ENCODE data around the gene HIGD2A. TPM values are rescaled to one million over a fixed set of nuclear protein-coding genes. Genes with fewer than 3 reads are reported as not detected.

The HIGD2A gene
- total and polyA plus RNA-seq, 10 of the 15 experiments (the other 5 are each of a cell fraction or from before 2014, with no cell fraction given) = 152 to 348 (median 194) TPM

DNA sequence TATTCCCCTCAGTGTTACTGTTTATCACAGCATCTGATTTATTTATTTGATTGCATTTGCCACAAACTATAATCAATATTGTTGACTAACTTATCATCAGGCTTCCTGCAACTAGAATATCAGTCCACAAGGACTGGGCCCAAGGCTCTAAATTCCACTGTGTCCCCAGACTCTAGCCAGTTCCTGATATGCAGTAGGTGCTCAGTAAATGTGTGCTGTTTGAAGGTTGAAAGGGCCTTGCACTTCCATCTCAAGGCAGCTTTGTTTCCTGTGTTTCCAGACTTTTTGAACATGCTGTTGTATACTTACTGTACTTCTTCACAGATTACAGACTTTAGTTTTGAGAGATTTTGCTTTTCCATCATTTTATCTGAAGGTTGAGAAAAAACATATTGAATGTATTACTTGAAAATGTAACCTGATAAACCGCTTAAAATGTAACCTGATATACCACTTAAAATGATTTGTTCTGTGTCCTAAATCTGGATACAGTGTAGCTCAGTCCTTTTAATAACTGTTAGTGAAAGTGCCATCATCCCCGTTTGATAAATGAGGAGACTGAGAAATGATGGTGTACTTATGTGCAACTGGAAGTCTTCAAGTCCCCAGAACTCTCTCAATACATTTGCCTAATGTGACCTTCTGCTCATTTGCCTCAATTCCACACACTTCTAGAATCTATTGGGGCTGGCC lies 45.6 kb upstream of the HIGD2A start (continued):
- TF ChIP-seq, protein P1, sequence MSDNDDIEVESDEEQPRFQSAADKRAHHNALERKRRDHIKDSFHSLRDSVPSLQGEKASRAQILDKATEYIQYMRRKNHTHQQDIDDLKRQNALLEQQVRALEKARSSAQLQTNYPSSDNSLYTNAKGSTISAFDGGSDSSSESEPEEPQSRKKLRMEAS (IDR thresholded peaks at IDR 0.05; ENCODE audit: low read depth, low read length) = no peak

DNA sequence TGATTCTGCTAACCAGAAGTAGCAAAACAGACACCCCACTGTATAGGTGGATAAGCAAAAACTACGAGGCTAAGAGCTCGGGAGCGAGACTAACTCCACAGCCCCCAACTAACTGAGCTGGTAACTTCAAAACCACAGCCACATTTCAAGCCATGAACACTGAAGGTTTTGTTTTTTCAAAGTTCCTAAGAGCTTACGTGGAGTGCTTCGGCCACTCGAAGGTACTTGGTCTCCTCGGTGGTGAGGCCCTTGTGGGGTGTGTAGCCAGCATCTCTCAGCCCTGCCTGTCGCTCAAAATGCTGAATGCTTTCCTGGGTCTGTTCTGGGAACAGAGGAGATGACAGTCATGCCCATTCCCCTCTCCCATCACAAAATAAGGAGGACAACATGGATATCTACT lies 38.1 kb upstream of the HIGD2A start:
- RAD21 ChIA-PET (ENCODE audit: unreplicated experiment) = interaction anchor here (3.9 kb wide), 1 partner anchor 11 kb away, joined by 29 read pairs; the partner anchor contains the start of gene KIAA1191
- H3K9me3 ChIP-seq (replicated peaks; ENCODE audit: control insufficient read depth, insufficient read depth, low read length) = no peaks in the 10 kb centered on the region
- H3K9ac ChIP-seq (ENCODE audit: control insufficient read depth, insufficient read depth, low read length) = no peak overlapping the region
- CTCF ChIA-PET = no interaction called here
- no peak overlapping the region for H3K4me2 ChIP-seq (ENCODE audit: control insufficient read depth, insufficient read depth)
- FAIRE-seq (no peak), ATAC-seq (no peak), DNase-seq (ENCODE audit: low read depth, low spot score) (no peak)
- H3K27ac ChIP-seq (ENCODE audit: control insufficient read depth, insufficient read depth) = no peak overlapping the region
- intact Hi-C loops (cut with micrococcal nuclease; ENCODE audit: unreplicated experiment) (no loop called here), in situ Hi-C loops (cut with MboI) (no loop called here)
- no peaks in the 10 kb centered on the region for H3K27me3 ChIP-seq (replicated peaks in 1 of 2; ENCODE audit: control insufficient read depth in 2 of 2, insufficient read depth in 2 of 2, low read length in 1 of 2)
- SMC1A ChIA-PET (ENCODE audit: uncharacterized antibody, unreplicated experiment) = interaction anchor here (0.7 to 4.3 kb wide), 3 partner anchors 9 to 11 kb away, joined by 3 to 36 read pairs (median 3); partner anchors contain the start of gene KIAA1191
- H3K4me1 ChIP-seq (ENCODE audit: control insufficient read depth, insufficient read depth, low read length) = peaks cover 4% of the 10 kb centered on the region
- H2AFZ ChIP-seq (ENCODE audit: control insufficient read depth, low read depth, low read length) = no peak overlapping the region
- H3K36me3 ChIP-seq (ENCODE audit: control insufficient read depth in 2 of 2, insufficient read depth in 2 of 2, low read length in 1 of 2) = peaks cover 17 to 20% of the 10 kb centered on the region in 2 experiments
- POLR2A ChIA-PET = interaction anchor here (0.6 to 4.0 kb wide), 2 partner anchors 11 to 39 kb away, joined by 3 to 41 read pairs; partner anchors contain the start of gene KIAA1191
- WGBS (ENCODE audit: insufficient coverage, insufficient replicate concordance, low lambda C conversion rate, missing lambda C conversion rate) = 98% methylated on average over 8 of the region's 8 CpGs
- BruUV-seq (replicated peaks) = no TSS peak
- no peak for TF ChIP-seq TCF3 (IDR thresholded peaks at IDR 0.05; ENCODE audit: borderline replicate concordance, insufficient read depth, low read depth, low read length)
- H4K20me1 ChIP-seq (ENCODE audit: control insufficient read depth, insufficient read depth) = no peaks in the 10 kb centered on the region; the same call in 1 of the 2 replicates
- peaks cover 3% of the 10 kb centered on the region for H3K79me2 ChIP-seq (ENCODE audit: control insufficient read depth, insufficient read depth, low read length)
- H3K4me3 ChIP-seq = no peak overlapping the region
